NCI-H345 treated with DMSO at 0.1 percent for 48 hours (cell line): ENCODE measurements around the gene DKKL1.

Experiments
- DNase-seq: peaks from one replicate; lab custom pipeline; 2025; ENCODE audit not compliant: unreplicated experiment; lab: John Stamatoyannopoulos, UW

The DKKL1 gene

GRCh38 chr19:49337267-49338022, 26.2 kb upstream of the DKKL1 start:
- DNase-seq = no peak

- DNase-seq = no peak
Measured at GRCh38 chr19:49338023-49338677, 25.5 kb upstream of the DKKL1 start.

- DNase-seq = no peak
Measured at GRCh38 chr19:49338691-49339300, 24.9 kb upstream of the DKKL1 start.

GRCh38 chr19:49339301-49340068, 24.2 kb upstream of the DKKL1 start:
- DNase-seq = no peak

- DNase-seq = no peak
Measured at GRCh38 chr19:49340069-49340864, 23.4 kb upstream of the DKKL1 start.

- no peak for DNase-seq
Measured at GRCh38 chr19:49340865-49341718, 22.6 kb upstream of the DKKL1 start.

GRCh38 chr19:49342291-49342721, 21.4 kb upstream of the DKKL1 start:
- no peak for DNase-seq

- no peak for DNase-seq
Measured at GRCh38 chr19:49343123-49343522, 20.6 kb upstream of the DKKL1 start.

GRCh38 chr19:49344505-49345423, 18.9 kb upstream of the DKKL1 start:
- DNase-seq = no peak

- DNase-seq = no peak
Measured at GRCh38 chr19:49347191-49347590, 16.5 kb upstream of the DKKL1 start.

- no peak for DNase-seq
Measured at GRCh38 chr19:49347835-49348234, 15.8 kb upstream of the DKKL1 start.

GRCh38 chr19:49348305-49349189, 15.1 kb upstream of the DKKL1 start:
- DNase-seq = no peak

- no peak for DNase-seq
Measured at GRCh38 chr19:49349567-49349966, 14.1 kb upstream of the DKKL1 start.

- DNase-seq = no peak
Measured at GRCh38 chr19:49355909-49356353, 7.7 kb upstream of the DKKL1 start.

GRCh38 chr19:49356382-49356781, 7.3 kb upstream of the DKKL1 start:
- DNase-seq = no peak

- DNase-seq = no peak
Measured at GRCh38 chr19:49357186-49357585, 6.5 kb upstream of the DKKL1 start.
